ENCODE data around the gene KIF5A.
"Not testable (repeated sequence)": the region's sequence is repeated elsewhere in the genome, so short reads cannot be mapped to it uniquely, and the experiment has no call there.

KIF5A gene

DNA sequence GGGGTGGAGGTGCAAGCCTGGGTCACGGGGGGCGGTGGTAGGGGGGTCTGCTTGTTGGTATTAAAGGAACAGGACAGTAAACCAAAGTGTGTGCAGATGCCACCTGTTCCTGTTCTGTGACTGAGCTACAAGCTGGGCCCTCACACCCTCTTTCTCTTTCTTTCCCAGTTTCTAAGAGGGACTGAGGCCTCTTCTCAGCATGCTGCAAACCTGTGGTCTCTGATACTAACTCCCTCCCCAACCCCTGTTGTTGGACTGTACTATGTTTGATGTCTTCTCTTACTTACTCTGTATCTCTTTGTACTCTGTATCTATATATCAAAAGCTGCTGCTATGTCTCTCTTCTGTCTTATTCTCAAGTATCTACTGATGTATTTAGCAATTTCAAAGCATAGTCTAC is 34.2 kb downstream of the KIF5A start:
- no peak for DNase-seq (ENCODE audit: low read depth)

- DNase-seq (ENCODE audit: low read depth): no peak
Measured at GRCh38 chr12:57584690-57585089, 34.8 kb downstream of the KIF5A start.

DNA sequence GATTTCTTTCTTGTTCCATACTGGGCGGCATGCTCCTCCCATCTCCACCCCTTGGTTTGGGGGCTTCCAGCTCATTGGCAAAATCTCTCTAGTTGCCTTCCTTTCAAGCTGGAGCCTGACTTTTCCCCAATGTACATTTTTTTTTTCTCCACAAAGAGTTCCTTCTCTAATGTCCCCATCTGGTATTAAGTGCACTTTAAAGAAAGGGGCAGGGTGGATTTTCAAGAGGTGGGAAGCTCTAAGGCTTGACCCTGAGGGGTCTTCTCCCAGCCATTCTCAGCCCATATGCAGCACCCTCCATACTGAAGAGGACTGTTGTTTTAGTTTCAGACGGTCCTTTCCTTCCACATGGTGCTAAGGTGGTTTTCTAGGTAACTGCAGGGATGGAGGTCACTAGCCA is 35.3 kb downstream of the KIF5A start:
- no peak for DNase-seq (ENCODE audit: low read depth)

DNA sequence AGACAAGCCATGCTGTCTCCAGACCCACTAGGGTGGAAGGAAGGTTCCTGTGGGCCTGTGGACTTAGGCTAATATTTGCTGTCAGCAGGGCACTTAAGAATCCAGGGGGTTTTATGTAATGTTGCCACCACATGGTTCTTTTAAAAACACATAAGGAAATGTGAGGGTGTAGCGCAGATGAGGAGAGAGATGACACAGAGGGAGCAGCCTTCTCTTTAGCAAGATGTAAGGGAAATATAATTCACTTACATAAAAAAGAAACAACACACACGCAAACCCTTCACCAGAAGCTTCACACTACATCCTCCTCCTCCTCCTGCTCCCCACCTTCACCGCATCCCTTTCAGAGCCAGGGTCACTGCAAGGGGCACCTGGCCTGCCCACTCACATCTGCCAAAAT is 36.3 kb downstream of the KIF5A start:
- DNase-seq (ENCODE audit: low read depth): no peak

GRCh38 chr12:57586832-57587429 is 37.1 kb downstream of the KIF5A start:
- no peak for DNase-seq (ENCODE audit: low read depth)

GRCh38 chr12:57588951-57589610 is 39.2 kb downstream of the KIF5A start:
- not testable (repeated sequence) for DNase-seq (ENCODE audit: low read depth)

DNA sequence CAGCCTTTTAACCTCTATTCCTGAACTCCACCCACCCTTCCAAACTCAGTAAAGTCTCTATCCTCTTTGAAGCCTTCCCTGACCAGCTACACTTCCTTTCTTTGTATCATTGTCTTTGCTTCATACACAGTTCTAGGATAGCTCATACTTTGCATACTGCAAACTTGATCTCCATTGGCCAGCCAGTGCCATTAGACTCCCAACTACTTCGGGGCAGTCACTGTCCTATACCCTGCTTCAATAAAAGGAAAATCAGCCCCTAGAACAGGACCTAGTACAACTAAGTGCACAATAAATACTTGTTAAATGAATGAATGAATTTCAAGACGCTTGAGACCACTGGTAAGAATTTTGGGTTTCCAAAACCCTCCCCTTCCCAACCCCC is 40.6 kb downstream of the KIF5A start:
- no peak for DNase-seq (ENCODE audit: low read depth)

- DNase-seq (ENCODE audit: low read depth): peak; percentile 61
Measured at GRCh38 chr12:57590864-57591781, 41.3 kb downstream of the KIF5A start, which contains the start of gene PIP4K2C. TSS of gene PIP4K2C (plus strand) at chr12:57591192. CDS start at chr12:57591290, 98 bp downstream.

GRCh38 chr12:57591782-57592325 is 42.0 kb downstream of the KIF5A start:
- no peak for DNase-seq (ENCODE audit: low read depth)

GRCh38 chr12:57592551-57593165 is 42.8 kb downstream of the KIF5A start:
- DNase-seq (ENCODE audit: low read depth): no peak

GRCh38 chr12:57593187-57593586 is 43.3 kb downstream of the KIF5A start:
- DNase-seq (ENCODE audit: low read depth): no peak

DNA sequence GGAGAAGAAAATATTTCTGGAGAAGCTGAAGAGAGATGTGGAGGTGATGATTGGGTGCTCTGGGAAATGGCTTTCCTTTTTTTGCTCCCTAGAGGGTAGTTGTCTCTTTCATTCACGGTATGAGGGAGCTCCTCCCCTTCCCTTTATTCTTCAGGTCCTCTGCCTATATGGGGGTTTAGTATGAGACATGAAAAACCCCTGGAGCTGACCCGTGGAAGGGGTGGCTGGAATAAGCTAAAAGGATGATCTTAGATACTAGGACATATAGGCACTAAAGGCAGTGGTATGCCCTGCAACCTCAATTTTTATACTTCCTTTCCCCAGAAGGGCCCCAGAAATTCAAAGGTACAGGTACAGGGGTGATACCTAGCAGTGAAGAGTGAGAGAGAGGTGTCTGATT is 50.6 kb downstream of the KIF5A start:
- DNase-seq (ENCODE audit: low read depth): no peak

DNA sequence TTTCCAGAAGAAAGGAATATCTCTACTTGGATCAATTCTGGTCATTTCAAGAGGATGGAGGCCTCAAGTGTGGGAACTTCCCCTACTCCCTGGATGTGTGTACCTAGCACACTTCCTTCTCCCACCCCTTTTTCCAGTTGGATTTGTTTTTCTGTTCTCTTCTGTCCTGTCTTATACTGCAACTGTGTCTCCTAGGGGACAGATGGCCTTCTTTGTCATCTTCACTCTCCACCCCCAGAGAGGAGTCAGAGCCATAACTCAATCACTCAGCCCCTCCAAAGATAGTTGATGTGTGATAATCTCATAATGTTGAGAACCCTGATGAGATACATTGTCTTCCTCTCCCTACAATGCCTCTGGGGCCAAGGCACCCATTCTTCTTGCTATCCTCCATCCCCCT is 52.7 kb downstream of the KIF5A start:
- DNase-seq (ENCODE audit: low read depth): no peak

DNA sequence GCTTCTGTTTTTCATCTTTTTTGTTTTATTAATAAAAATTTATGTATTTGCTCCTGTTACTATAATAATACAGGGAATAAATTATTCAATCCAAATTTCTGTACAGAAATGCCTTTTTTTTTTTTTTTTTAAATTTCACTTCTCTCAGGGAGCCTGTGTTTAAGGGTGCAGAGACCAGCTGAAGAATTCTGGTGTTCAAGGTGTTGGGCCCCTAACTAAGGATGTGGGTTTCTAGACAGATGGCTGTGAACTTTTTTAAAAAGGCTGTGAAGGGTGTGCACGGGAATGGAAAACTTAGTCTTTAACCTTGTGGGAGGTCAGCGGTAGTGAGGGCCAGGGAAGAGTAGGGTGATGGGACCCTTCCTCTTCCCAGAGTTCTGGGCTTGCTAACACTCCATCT is 53.5 kb downstream of the KIF5A start:
- DNase-seq (ENCODE audit: low read depth): no peak

GRCh38 chr12:57603815-57604453 is 54.1 kb downstream of the KIF5A start:
- DNase-seq (ENCODE audit: low read depth): no peak

- DNase-seq (ENCODE audit: low read depth): no peak
Measured at GRCh38 chr12:57604454-57604991, 54.7 kb downstream of the KIF5A start, which contains the start of gene DTX3. TSS of gene DTX3 (plus strand) at chr12:57604824. CDS start at chr12:57606518, 1,694 bp downstream.

DNA sequence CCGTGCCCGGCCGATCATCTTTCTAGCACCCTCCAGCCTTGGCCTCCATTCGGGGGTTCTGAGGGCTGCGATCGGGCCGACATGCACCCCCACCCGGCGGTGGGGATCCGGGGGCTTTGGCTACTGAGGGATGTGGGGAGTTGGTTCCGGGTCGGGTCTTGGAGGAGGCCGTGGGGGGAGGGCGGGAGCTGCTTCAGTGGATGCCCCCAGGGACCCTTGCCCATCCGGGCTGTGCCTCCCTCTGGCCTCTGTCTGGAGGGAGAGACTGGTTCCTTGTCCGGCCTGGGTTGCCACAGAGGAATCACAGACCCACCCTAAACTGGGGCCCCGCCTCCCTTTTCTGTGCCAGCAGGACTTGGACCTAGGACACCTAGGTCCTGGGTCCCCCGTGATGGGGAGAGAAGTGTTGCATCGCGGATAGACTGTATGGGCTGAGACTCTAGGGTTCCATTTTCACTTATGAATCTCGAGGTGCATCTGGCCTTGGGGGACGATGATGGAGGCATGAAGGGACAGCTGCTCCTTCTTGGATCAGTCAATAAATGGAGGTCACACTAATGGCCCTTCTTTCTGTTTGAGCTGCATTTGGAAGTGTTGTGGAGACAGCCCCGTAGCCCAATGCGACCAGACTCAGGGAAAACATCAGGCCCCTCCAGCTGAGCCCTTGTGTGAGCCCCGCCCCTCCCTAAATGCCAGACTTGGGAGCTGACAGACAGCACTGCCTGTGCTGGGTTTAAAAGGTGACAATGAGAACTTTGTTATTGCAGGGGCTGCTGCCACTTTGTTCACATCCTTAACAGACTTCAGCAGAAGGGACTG is 55.4 kb downstream of the KIF5A start:
- DNase-seq (ENCODE audit: low read depth): no peak

- DNase-seq (ENCODE audit: low read depth): no peak
Measured at GRCh38 chr12:57605811-57606311, 56.0 kb downstream of the KIF5A start.

GRCh38 chr12:57606399-57606798 is 56.6 kb downstream of the KIF5A start:
- no peak for DNase-seq (ENCODE audit: low read depth)

DNA sequence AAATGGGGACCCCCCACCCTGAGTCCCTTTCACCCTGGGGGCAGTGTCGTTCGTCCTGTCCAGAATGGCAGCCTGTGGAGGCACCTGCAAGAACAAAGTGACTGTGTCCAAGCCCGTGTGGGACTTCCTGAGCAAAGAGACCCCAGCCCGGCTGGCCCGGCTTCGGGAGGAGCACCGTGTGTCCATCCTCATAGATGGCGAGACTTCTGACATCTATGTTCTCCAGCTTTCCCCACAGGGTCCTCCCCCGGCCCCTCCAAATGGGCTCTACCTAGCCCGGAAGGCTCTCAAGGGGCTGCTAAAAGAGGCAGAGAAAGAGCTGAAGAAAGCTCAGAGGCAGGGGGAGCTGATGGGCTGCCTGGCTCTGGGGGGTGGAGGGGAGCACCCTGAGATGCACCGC is 57.0 kb downstream of the KIF5A start:
- DNase-seq (ENCODE audit: low read depth): no peak
